OCI-LY7 (cell line): ENCODE measurements around the gene FOXD1. TPM values are rescaled to one million over a fixed set of nuclear protein-coding genes. Genes with fewer than 3 reads are reported as not detected.

Experiments used
- BruUV-seq: library from RNA; stranded (reverse); fragments of 400-500 nt; replicated peaks from 2 replicates; lab custom pipeline; 2021; lab: Mats Ljungman, UMichigan
- CTCF ChIA-PET: fragments of 300-600 bp; sonication (Branson Sonifier 250); formaldehyde crosslinking; loops from one replicate; lab custom pipeline; 2022; ENCODE audit warnings: antibody characterized with exemption; ENCODE audit not compliant: unreplicated experiment; lab: Charles Lee
- POLR2A ChIA-PET: fragments of 300-600 bp; sonication (Branson Sonifier 250); formaldehyde crosslinking; loops from one replicate; lab custom pipeline; 2022; ENCODE audit warnings: antibody characterized with exemption; lab: Charles Lee
- DNase-seq: peaks from one replicate; pipeline ENCODE4 v3.0.0-alpha.2; 2015; ENCODE audit warnings: low spot score
- H2AFZ ChIP-seq: fragments of 200-600 bp; sonication (generic), shearing (Covaris generic); 2 replicates; pipeline ENCODE4 v1.6.1; 2014; ENCODE audit warnings: mild to moderate bottlenecking, antibody characterized with exemption, low read length, moderate library complexity
- H3K27ac ChIP-seq: fragments of 200-600 bp; sonication (generic); 2 replicates; pipeline ENCODE4 v1.5.1; 2014; ENCODE audit warnings: mixed run types, low read depth, mild to moderate bottlenecking, moderate library complexity, low read length, inconsistent platforms; ENCODE audit not compliant: poor library complexity, severe bottlenecking
- H3K36me3 ChIP-seq: fragments of 200-600 bp; sonication (generic); 2 replicates; pipeline ENCODE4 v1.6.1; 2014; ENCODE audit warnings: mild to moderate bottlenecking, antibody characterized with exemption, low read length, moderate library complexity, mixed read lengths; ENCODE audit not compliant: insufficient read depth
- H3K4me1 ChIP-seq: fragments of 200-600 bp; sonication (generic); 2 replicates; pipeline ENCODE4 v1.5.1; 2014; ENCODE audit warnings: mild to moderate bottlenecking, low read length; ENCODE audit not compliant: insufficient read depth, poor library complexity, severe bottlenecking
- H3K4me2 ChIP-seq: fragments of 200-600 bp; sonication (generic); 2 replicates; pipeline ENCODE4 v1.6.1; 2014; ENCODE audit warnings: mild to moderate bottlenecking, low read length
- H3K4me3 ChIP-seq: fragments of 200-600 bp; sonication (generic); 2 replicates; pipeline ENCODE4 v1.5.1; 2014; ENCODE audit warnings: mild to moderate bottlenecking, low read depth, low read length; ENCODE audit not compliant: poor library complexity, severe bottlenecking
- H3K79me2 ChIP-seq: fragments of 200-600 bp; sonication (generic); 2 replicates; pipeline ENCODE4 v1.6.1; 2016; ENCODE audit warnings: low read depth, mild to moderate bottlenecking, low read length, moderate library complexity, mixed read lengths; ENCODE audit not compliant: insufficient read depth
- H3K9me2 ChIP-seq: fragments of 200-600 bp; sonication (generic); 2 replicates; pipeline ENCODE4 v1.6.1; 2016; ENCODE audit warnings: mild to moderate bottlenecking, low read length, mixed read lengths; ENCODE audit not compliant: insufficient read depth
- H3K9me3 ChIP-seq: fragments of 200-600 bp; sonication (generic); 2 replicates; pipeline ENCODE4 v1.6.1; 2014; ENCODE audit warnings: mild to moderate bottlenecking, mixed run types, low read length, mixed read lengths
- H4K20me1 ChIP-seq: fragments of 200-600 bp; sonication (generic); 2 replicates; pipeline ENCODE4 v1.6.1; 2014; ENCODE audit warnings: mild to moderate bottlenecking, antibody characterized with exemption, low read length, moderate library complexity, mixed read lengths; ENCODE audit not compliant: insufficient read depth
- EZH2phosphoT487 ChIP-seq: fragments of 200-600 bp; sonication (generic); IDR thresholded peaks from 2 replicates; pipeline ENCODE4 v1.6.1; 2018; ENCODE audit warnings: low read depth, borderline replicate concordance, mild to moderate bottlenecking, mixed run types, antibody characterized with exemption, low read length, moderate library complexity, mixed read lengths
- intact Hi-C: fragments of 100-400 bp; cut with micrococcal nuclease; formaldehyde crosslinking; loops from one replicate; pipeline ENCODE4 v1.10.0; 2022; ENCODE audit not compliant: unreplicated experiment
- total RNA-seq, 2 experiments: library from RNA; depleted of rRNA in 1 of 2; stranded (reverse); fragments of >200 nt in 1 of 2; shearing (Covaris generic) in 1 of 2; gene quantifications; 2 replicates each; pipeline ENCODE4 v1.2.3, GENCODE V29; 2014 to 2022
- TF ChIP-seq, protein P1 (sequence below): fragments of 200-600 bp; sonication (generic); conservative IDR thresholded peaks from 2 replicates; pipeline ENCODE4 v1.5.1; 2014; ENCODE audit warnings: mild to moderate bottlenecking, antibody characterized with exemption, low read length, moderate library complexity, mixed read lengths

FOXD1 gene
- total RNA-seq, 2 experiments from 2014 or later, result 1.5 to 5.6 TPM

DNA sequence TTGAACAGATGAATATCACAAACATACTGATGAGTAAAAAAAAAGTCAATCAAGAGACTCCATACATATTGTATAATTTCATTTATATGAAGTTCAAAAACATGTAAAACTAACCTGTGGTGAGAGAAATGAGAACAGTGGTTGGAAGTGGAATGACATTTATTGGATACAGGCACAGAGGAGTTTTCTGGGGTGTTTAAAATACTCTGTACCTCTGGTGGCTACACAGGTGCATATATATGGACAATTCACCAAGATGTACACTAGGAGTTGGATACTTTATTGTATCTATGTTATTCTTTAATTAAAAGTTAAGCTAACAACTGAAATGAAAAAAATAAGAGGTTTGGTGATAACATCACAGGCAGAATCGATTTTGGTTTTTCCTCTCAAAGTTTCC, 14.1 kb downstream of the FOXD1 start:
- no TSS peak for BruUV-seq
- intact Hi-C loops, result no loop called here

DNA sequence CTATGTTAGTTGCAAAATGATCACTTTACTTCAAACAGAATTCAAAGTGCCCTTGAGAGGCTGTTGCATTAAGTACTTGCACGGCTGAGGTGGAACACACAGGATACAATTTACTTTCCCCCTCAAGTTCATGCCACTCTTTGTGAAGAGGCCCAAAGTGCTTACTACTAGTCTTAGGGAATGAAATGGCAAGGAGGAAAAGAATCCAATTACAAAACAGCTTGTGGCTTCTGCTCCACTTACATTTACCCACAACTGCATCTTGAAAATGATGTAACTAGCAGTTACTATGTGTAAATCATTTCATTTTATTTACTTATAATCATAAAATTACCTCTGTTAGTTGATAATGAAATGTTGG, 14.6 kb downstream of the FOXD1 start:
- H3K9me2 ChIP-seq, result no peaks in the 10 kb centered on the region
- H3K36me3 ChIP-seq, result no peaks in the 10 kb centered on the region
- no peaks in the 10 kb centered on the region for H4K20me1 ChIP-seq
- no peaks in the 10 kb centered on the region for H3K79me2 ChIP-seq
- intact Hi-C loops, result no loop called here
- ChIA-PET CTCF (no interaction called here), POLR2A (no interaction called here)
- no peaks in the 10 kb centered on the region for H3K4me1 ChIP-seq
- DNase-seq, result no peak
- no TSS peak for BruUV-seq
- H2AFZ ChIP-seq, result no peak overlapping the region
- no peak overlapping the region for H3K4me3 ChIP-seq
- no peaks in the 10 kb centered on the region for H3K9me3 ChIP-seq
- H3K27ac ChIP-seq, result no peak overlapping the region
- TF ChIP-seq, protein P1, sequence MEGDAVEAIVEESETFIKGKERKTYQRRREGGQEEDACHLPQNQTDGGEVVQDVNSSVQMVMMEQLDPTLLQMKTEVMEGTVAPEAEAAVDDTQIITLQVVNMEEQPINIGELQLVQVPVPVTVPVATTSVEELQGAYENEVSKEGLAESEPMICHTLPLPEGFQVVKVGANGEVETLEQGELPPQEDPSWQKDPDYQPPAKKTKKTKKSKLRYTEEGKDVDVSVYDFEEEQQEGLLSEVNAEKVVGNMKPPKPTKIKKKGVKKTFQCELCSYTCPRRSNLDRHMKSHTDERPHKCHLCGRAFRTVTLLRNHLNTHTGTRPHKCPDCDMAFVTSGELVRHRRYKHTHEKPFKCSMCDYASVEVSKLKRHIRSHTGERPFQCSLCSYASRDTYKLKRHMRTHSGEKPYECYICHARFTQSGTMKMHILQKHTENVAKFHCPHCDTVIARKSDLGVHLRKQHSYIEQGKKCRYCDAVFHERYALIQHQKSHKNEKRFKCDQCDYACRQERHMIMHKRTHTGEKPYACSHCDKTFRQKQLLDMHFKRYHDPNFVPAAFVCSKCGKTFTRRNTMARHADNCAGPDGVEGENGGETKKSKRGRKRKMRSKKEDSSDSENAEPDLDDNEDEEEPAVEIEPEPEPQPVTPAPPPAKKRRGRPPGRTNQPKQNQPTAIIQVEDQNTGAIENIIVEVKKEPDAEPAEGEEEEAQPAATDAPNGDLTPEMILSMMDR, result no peak
- no peak for TF ChIP-seq EZH2phosphoT487
- no peak overlapping the region for H3K4me2 ChIP-seq

More for the DNA sequence above, 14.1 kb downstream of the FOXD1 start:
- no peaks in the 10 kb centered on the region for H3K79me2 ChIP-seq
- no peaks in the 10 kb centered on the region for H3K9me3 ChIP-seq
- no peaks in the 10 kb centered on the region for H3K9me2 ChIP-seq
- H3K36me3 ChIP-seq, result no peaks in the 10 kb centered on the region
- no peaks in the 10 kb centered on the region; the same call in 1 of the 2 replicates for H4K20me1 ChIP-seq
- no peak overlapping the region for H3K4me3 ChIP-seq
- no peak overlapping the region for H2AFZ ChIP-seq
- POLR2A ChIA-PET, result no interaction called here
- no peaks in the 10 kb centered on the region for H3K4me1 ChIP-seq
- CTCF ChIA-PET, result no interaction called here
- H3K27ac ChIP-seq, result no peak overlapping the region
- DNase-seq, result no peak
- no peak for TF ChIP-seq EZH2phosphoT487
- TF ChIP-seq, protein P1, result no peak
- H3K4me2 ChIP-seq, result no peak overlapping the region

DNA sequence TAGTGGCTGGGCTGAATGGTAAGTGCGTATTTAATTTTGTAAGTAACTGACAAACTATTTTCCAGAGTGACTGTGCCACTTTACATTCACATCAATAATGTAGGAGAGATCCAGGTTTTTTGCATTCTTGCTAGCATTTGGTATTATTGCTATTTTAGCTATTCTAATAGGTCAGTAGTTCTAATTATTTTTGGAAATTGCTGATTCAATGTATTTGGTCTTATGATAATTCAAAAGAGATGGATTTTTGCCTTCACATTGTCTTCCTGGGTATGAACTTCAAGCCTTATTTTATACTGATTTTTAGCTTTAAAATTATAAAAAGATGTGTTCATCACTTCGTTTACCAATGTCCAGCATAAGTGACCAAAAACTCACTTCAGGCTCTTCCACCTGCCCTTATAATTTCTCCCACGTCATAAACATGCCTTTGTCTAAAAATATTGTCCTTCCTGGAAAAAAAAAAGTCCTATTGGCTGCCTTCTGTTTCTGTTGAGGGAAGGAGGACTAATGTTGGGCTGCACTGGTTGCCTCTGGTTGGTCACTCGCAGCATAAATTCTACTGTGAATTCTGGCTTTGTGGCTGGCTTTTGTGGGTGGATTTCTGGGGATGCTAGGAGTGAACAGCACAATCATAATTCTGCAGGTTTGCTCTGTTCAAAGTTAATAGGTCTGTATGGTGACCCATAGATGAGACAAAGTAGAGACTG, 15.2 kb downstream of the FOXD1 start:
- Histone ChIP-seq H3K27ac (no peak overlapping the region), H3K9me2 (no peaks in the 10 kb centered on the region), H3K9me3 (no peaks in the 10 kb centered on the region), H2AFZ (no peak overlapping the region), H4K20me1 (no peaks in the 10 kb centered on the region), H3K79me2 (no peaks in the 10 kb centered on the region), H3K4me3 (no peak overlapping the region), H3K36me3 (no peaks in the 10 kb centered on the region), H3K4me2 (no peak overlapping the region), H3K4me1 (no peaks in the 10 kb centered on the region)
- DNase-seq, result no peak
- ChIA-PET POLR2A (interaction anchor here (0.6 to 0.7 kb wide), 2 partner anchors 8 to 1349 kb away, joined by 3 to 8 read pairs; no protein-coding TSS in a partner anchor), CTCF (no interaction called here)
- intact Hi-C loops, result no loop called here
- TF ChIP-seq EZH2phosphoT487, result no peak
- TF ChIP-seq, protein P1, result no peak
- no TSS peak for BruUV-seq
